PC-3 (cell line): ENCODE data around the gene LSR. TPM values are rescaled to one million over a fixed set of nuclear protein-coding genes. Genes with fewer than 3 reads are reported as not detected.

Source experiments
- ATAC-seq: fragments of 200-7000 bp; cut with Tn5 transposase; 2 replicates; pipeline ENCODE4 v1.9.1; 2020; ENCODE audit warnings: mild to moderate bottlenecking, moderate library complexity
- BruUV-seq: library from RNA; stranded (reverse); fragments of 400-500 nt; replicated peaks from 2 replicates; lab custom pipeline; 2021; lab: Mats Ljungman, UMichigan
- CTCF ChIA-PET: fragments of 300-600 bp; sonication (Branson Sonifier 250); formaldehyde crosslinking; loops from one replicate; lab custom pipeline; 2022; ENCODE audit warnings: antibody characterized with exemption; lab: Charles Lee
- POLR2A ChIA-PET: fragments of 300-600 bp; sonication (Branson Sonifier 250); formaldehyde crosslinking; loops from one replicate; lab custom pipeline; 2022; ENCODE audit warnings: antibody characterized with exemption; ENCODE audit not compliant: unreplicated experiment; lab: Charles Lee
- DNase-seq: peaks from one replicate; pipeline ENCODE4 v3.0.0-alpha.2; 2015
- H2AFZ ChIP-seq: fragments of 300-600 bp; sonication (generic); 2 replicates; pipeline ENCODE4 v1.6.0; 2016; ENCODE audit warnings: antibody characterized with exemption, low read length
- H3F3A ChIP-seq: fragments of 300-600 bp; sonication (generic); one replicate; pipeline ENCODE4 v1.6.0; 2017; ENCODE audit warnings: antibody characterized with exemption, low read length, control low read depth, mild to moderate bottlenecking; ENCODE audit not compliant: unreplicated experiment
- H3K27ac ChIP-seq: fragments of 300-600 bp; sonication (generic); 2 replicates; pipeline ENCODE4 v1.5.1; 2016; ENCODE audit warnings: mild to moderate bottlenecking, low read length
- H3K27me3 ChIP-seq: fragments of 300-600 bp; sonication (generic); 2 replicates; pipeline ENCODE4 v1.6.1; 2016; ENCODE audit warnings: low read length, mixed read lengths
- H3K36me3 ChIP-seq: fragments of 300-600 bp; sonication (generic); 2 replicates; pipeline ENCODE4 v1.6.1; 2016; ENCODE audit warnings: low read depth, mixed run types, low read length, mixed read lengths
- H3K4me1 ChIP-seq: fragments of 300-600 bp; sonication (generic); 2 replicates; pipeline ENCODE4 v1.5.1; 2016; ENCODE audit warnings: low read length; ENCODE audit not compliant: insufficient read depth
- H3K4me2 ChIP-seq: fragments of 300-600 bp; sonication (generic); 2 replicates; pipeline ENCODE4 v1.6.0; 2016; ENCODE audit warnings: low read length
- H3K4me3 ChIP-seq: fragments of 300-600 bp; sonication (generic); 2 replicates; pipeline ENCODE4 v1.5.1; 2016; ENCODE audit warnings: mild to moderate bottlenecking, low read length, mixed read lengths
- H3K79me2 ChIP-seq: fragments of 300-600 bp; sonication (generic); 2 replicates; pipeline ENCODE4 v1.6.1; 2017; ENCODE audit warnings: low read length, mixed read lengths
- H3K9ac ChIP-seq: fragments of 300-600 bp; sonication (generic); 2 replicates; pipeline ENCODE4 v1.6.0; 2016; ENCODE audit warnings: mild to moderate bottlenecking, low read length
- H3K9me2 ChIP-seq: fragments of 300-600 bp; sonication (generic); replicated peaks from 2 replicates; pipeline ENCODE4 v1.6.1; 2016; ENCODE audit warnings: mixed run types, low read length, mixed read lengths
- H3K9me3 ChIP-seq: fragments of 300-600 bp; sonication (generic); 2 replicates; pipeline ENCODE4 v1.6.1; 2016; ENCODE audit warnings: low read length, mixed read lengths
- H4K20me1 ChIP-seq: fragments of 300-600 bp; sonication (generic); 2 replicates; pipeline ENCODE4 v1.6.1; 2016; ENCODE audit warnings: low read length, mixed read lengths
- CTCF ChIP-seq: fragments of 300-600 bp; sonication (generic); conservative IDR thresholded peaks from 2 replicates; pipeline ENCODE4 v1.5.1; 2017; ENCODE audit warnings: antibody characterized with exemption, low read depth, mild to moderate bottlenecking, low read length
- EZH2 ChIP-seq: fragments of 300-600 bp; sonication (generic); IDR thresholded peaks from one replicate; pipeline ENCODE4 v1.6.1; 2017; ENCODE audit warnings: antibody characterized with exemption, mild to moderate bottlenecking, low read length; ENCODE audit not compliant: unreplicated experiment
- EZH2phosphoT487 ChIP-seq: fragments of 300-600 bp; sonication (generic); IDR thresholded peaks from 2 replicates; pipeline ENCODE4 v1.6.1; 2018; ENCODE audit warnings: mild to moderate bottlenecking, antibody characterized with exemption, low read length, borderline replicate concordance
- intact Hi-C: fragments of 100-400 bp; cut with micrococcal nuclease; formaldehyde crosslinking; loops from 2 replicates; pipeline ENCODE4 v1.9.0; 2023
- total RNA-seq: library from RNA; depleted of rRNA; stranded (reverse); fragments of >200 nt; gene quantifications from 2 replicates; pipeline ENCODE4 v1.2.3, GENCODE V29; 2014

The LSR gene
- total RNA-seq, 1 experiment from 2014 or later = 91.0 TPM

GRCh38 chr19:35256566-35256965 is 7.8 kb downstream of the LSR start:
- H3K36me3 ChIP-seq = peaks cover 10% of the 10 kb centered on the region; the same call in 1 of the 2 replicates
- H4K20me1 ChIP-seq = no peaks in the 10 kb centered on the region
- ChIA-PET CTCF (no interaction called here), POLR2A (no interaction called here)
- H2AFZ ChIP-seq = no peak overlapping the region
- no peak overlapping the region for H3K27ac ChIP-seq
- peaks cover 2% of the 10 kb centered on the region for H3K79me2 ChIP-seq
- H3K4me3 ChIP-seq = no peak overlapping the region
- ATAC-seq (no peak), DNase-seq (no peak)
- H3K9me2 ChIP-seq = no peaks in the 10 kb centered on the region
- intact Hi-C loops = no loop called here
- H3K27me3 ChIP-seq = no peaks in the 10 kb centered on the region
- no peaks in the 10 kb centered on the region for H3K4me1 ChIP-seq
- no TSS peak for BruUV-seq
- TF ChIP-seq EZH2phosphoT487 (no peak), CTCF (no peak), EZH2 (no peak)
- H3K9ac ChIP-seq = no peak overlapping the region
- no peak overlapping the region for H3K4me2 ChIP-seq
- no peaks in the 10 kb centered on the region for H3K9me3 ChIP-seq
- H3F3A ChIP-seq = no peaks in the 10 kb centered on the region

DNA sequence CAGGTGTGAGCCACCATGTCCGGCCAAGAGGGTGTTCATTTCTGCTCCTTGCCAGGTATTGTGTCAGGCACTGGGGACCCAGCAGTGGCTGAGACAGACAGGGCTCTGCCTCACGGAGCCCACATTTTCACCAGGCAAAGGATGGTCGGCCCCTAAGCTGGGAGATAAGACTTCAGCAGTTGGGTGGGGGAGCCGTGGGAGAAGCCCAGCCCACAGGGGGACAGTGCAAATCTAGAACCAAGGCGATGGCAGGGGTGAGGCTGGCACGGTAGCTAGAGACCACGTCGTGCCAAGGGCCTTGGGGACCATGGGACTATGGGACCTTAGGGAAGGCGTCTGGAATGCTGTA is 8.3 kb downstream of the LSR start:
- Histone ChIP-seq H3K79me2 (no peaks in the 10 kb centered on the region), H3K9ac (no peak overlapping the region), H2AFZ (no peak overlapping the region), H3K9me2 (no peaks in the 10 kb centered on the region), H3K4me2 (no peak overlapping the region), H3K27me3 (no peaks in the 10 kb centered on the region), H3K36me3 (peaks cover 10% of the 10 kb centered on the region; the same call in 1 of the 2 replicates), H3K4me1 (no peaks in the 10 kb centered on the region), H3K4me3 (no peak overlapping the region), H3K27ac (no peak overlapping the region), H3K9me3 (no peaks in the 10 kb centered on the region), H3F3A (no peaks in the 10 kb centered on the region), H4K20me1 (no peaks in the 10 kb centered on the region)
- ChIA-PET CTCF (no interaction called here), POLR2A (no interaction called here)
- ATAC-seq (no peak), DNase-seq (no peak)
- intact Hi-C loops = no loop called here
- TF ChIP-seq EZH2phosphoT487 = no peak
- TF ChIP-seq CTCF = no peak
- TF ChIP-seq EZH2 = no peak
- no TSS peak for BruUV-seq

DNA sequence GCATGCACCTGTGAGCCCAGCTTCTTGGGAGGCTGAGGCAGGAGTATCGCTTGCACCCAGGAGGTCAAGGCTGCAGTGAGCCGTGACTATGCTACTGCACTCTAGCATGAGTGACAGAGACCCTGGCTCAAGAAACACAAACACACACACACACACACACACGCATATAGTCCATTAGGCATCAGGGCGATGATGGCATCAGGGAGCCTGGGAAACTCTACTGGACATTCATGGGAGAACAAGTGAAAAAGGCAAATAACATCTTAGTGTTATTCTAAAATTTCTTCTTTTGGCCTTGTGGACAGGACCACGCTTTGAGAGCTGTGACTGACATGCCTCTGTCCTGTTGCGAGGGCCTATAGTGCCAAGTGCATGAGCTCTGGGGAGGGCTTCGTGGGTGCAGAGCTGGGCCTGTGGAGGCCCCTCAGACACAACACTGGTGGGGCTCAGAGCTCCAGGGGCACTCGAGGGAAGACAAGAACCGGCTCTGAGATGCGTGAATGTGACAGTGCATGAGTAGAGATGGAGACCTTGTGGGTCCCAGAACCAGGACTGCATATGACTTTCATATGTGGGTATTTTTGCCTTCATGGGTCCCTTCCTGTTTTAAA is 12.0 kb downstream of the LSR start:
- Histone ChIP-seq H3F3A (no peaks in the 10 kb centered on the region), H3K27me3 (no peaks in the 10 kb centered on the region), H3K36me3 (no peaks in the 10 kb centered on the region; the same call in 1 of the 2 replicates), H3K4me1 (peaks cover 4% of the 10 kb centered on the region; the same call in 1 of the 2 replicates), H2AFZ (no peak overlapping the region), H3K9ac (no peak overlapping the region), H3K4me3 (no peak overlapping the region), H3K9me3 (no peaks in the 10 kb centered on the region), H3K27ac (no peak overlapping the region), H4K20me1 (no peaks in the 10 kb centered on the region), H3K79me2 (no peaks in the 10 kb centered on the region), H3K4me2 (no peak overlapping the region), H3K9me2 (no peaks in the 10 kb centered on the region)
- no TSS peak for BruUV-seq
- ATAC-seq (no peak), DNase-seq (no peak)
- TF ChIP-seq EZH2phosphoT487 (no peak), CTCF (no peak), EZH2 (no peak)
- POLR2A ChIA-PET = no interaction called here
- intact Hi-C loops = no loop called here
- CTCF ChIA-PET = no interaction called here
